Sciatic nerve (tissue), 2 donors: ENCODE data around the gene SERPINB1. TPM values are rescaled to one million over a fixed set of nuclear protein-coding genes. Genes with fewer than 3 reads are reported as not detected.
A peak's percentile ranks its signal among the peaks of the same experiment; 100 is the strongest.
"Not testable (repeated sequence)": the region's sequence is repeated elsewhere in the genome, so short reads cannot be mapped to it uniquely, and the experiment has no call there.

Source experiments
- ATAC-seq: fragments of 200-7000 bp; cut with Tn5 transposase; one replicate; pipeline ENCODE4 v1.9.1; 2020; ENCODE audit warnings: mild to moderate bottlenecking, moderate library complexity
- DNase-seq: peaks from one replicate; pipeline ENCODE4 v3.0.0-alpha.2; 2020; ENCODE audit warnings: low spot score
- intact Hi-C: fragments of 100-400 bp; cut with DNase I; formaldehyde crosslinking; loops from one replicate; pipeline ENCODE4 v1.14.2; 2022
- total RNA-seq: library from RNA; stranded (reverse); fragmentation: NEBNext Ultra II Directional; extraction: Animal tissue kit (Norgen Biotek cat#: 25700); gene quantifications from one replicate; pipeline ENCODE4 v1.2.1, GENCODE V29; 2021
- donor health status: DM: no; HTN: no; CAD: no.
- donor health status: DM: no; HTN: no; CAD: no.

SERPINB1 gene
- total RNA-seq, result 46.1 TPM

- peak; percentile 91 for DNase-seq
- intact Hi-C loops, result loop anchor here (10.0 kb wide), 1 partner anchor 213 kb away; no protein-coding TSS in a partner anchor
- ATAC-seq, result peak; percentile 88
These were observed at the start of gene SERPINB1 for GRCh38 chr6:2841264-2842138. Gene SERPINB1, minus strand, starts transcription at chr6:2841863. Its CDS starts 1,277 bp downstream, at chr6:2840586.

- intact Hi-C loops, result no loop called here
- ATAC-seq (peak; percentile 21), DNase-seq (no peak)
These were observed 49.5 kb upstream of the SERPINB1 start for GRCh38 chr6:2890976-2891767.

DNA sequence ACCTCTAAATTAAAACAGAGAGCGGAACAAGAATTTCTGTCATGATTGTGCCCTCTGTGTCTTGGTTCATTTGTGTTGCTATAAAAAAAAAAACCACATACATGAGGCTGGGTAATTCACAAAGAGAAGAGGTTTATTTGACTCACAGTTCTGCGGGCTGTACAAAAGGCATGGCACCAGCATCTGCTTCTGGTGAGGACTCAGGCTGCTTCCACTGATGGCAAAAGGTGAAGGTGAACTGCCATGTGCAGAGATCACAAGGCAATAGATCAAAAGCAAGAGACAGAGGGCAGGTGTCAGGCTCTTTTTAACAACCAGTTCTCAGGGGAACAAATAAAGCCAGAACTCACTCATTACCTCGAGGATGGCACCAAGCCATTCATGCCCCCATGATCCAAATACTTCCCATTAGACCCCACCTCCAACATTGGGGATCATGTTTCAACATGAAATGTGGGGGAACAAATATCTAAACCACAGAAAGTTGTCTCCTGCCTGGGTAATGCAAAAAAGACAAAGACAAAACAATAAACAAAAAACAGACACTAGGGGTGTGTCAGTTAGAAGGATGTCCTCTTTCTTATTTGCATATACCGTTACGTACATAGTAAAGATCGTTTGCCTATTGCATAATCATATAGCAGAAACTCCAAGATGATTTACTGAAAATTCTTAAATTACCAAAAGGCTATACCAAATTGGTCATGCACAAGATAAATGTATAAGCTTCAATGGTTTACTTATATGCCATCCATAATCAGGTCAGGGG lies 44.5 kb upstream of the SERPINB1 start:
- no peak for DNase-seq
- no peak for ATAC-seq
- intact Hi-C loops, result no loop called here

GRCh38 chr6:2884804-2885203 lies 43.1 kb upstream of the SERPINB1 start:
- DNase-seq, result no peak
- intact Hi-C loops, result no loop called here
- ATAC-seq, result no peak

GRCh38 chr6:2883673-2884072 lies 42.0 kb upstream of the SERPINB1 start:
- ATAC-seq, result no peak
- no peak for DNase-seq
- intact Hi-C loops, result no loop called here

DNA sequence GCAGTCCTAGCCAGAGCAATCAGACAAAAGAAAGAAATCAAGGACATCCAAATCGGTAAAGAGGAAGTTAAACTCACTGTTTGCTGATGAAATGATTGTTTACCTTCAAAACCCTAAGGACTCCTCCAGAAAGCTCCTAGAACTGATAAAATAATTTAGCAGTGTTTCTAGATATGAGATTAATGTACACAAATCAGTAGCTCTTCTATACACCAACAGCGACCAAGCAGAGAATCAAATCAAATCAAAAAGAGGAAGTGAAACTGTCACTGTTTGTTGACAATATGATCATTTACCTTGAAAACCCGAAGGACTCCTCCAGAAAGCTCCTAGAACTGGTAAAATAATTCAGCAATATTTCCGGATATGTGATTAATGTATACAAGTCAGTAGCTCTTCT lies 39.8 kb upstream of the SERPINB1 start:
- ATAC-seq, result no peak
- intact Hi-C loops, result no loop called here
- DNase-seq, result no peak

DNA sequence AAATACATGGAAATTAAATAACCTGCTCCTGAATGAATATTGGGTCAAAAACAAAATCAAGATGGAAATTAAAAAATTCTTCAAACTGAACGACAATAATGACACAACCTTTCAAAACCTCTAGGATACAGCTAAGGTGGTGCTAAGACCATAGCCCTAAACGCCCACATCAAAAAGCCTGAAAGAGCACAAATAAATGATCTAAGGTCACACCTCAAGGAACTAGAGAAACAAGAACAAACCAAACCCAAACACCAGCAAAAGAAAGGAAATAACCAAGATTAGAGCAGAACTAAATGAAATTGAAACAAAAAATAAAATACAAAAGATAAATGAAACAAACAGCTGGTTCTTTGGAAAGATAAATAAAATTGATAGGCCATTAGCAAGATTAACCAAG lies 38.5 kb upstream of the SERPINB1 start:
- DNase-seq, intact Hi-C loops, ATAC-seq: not testable (repeated sequence)

- no peak for ATAC-seq
- intact Hi-C loops, result no loop called here
These were observed 36.3 kb upstream of the SERPINB1 start for GRCh38 chr6:2877960-2878359.

DNA sequence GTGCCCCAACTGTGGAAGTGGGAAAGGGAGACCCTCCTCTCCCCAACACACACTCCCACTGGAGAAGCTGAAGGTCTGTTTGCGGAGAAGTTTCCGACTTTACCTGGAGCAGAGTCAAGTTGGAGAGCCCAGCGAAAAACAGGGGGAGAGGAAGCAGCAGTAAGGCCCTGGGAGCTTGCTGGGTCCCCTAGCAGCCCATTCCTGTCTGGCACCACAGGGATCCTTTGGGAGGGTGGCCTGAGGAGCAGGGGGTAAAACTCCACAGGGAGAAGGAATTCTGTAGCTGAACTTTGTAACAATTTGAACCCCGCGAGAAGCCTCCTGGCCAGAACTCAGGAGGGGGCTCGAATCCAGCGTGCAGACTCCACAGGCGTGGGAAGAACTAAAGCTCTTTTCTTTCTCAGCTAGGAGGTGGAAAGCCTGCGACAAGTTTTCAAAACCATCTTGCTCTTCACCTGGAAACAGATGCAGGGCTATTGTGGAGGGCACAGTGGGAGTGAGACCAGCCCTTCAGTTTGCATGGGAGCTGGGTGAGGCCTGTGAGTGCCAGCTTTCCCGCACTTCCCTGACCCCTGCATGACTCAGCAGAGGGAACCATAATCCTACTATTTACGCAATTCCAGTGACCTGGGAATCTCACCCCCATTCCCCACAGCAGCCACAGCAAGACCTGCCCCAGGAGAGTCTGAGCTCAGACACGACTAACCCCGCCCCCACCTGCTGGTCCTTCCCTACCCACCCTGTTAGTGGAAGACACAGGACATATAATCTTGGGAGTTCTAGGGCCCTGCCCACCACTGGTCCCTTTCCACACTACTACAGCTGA lies 35.6 kb upstream of the SERPINB1 start:
- intact Hi-C loops, result no loop called here
- DNase-seq, result no peak
- peak; percentile 64 for ATAC-seq

More at GRCh38 chr6:2877960-2878359, 36.3 kb upstream of the SERPINB1 start:
- no peak for DNase-seq

DNA sequence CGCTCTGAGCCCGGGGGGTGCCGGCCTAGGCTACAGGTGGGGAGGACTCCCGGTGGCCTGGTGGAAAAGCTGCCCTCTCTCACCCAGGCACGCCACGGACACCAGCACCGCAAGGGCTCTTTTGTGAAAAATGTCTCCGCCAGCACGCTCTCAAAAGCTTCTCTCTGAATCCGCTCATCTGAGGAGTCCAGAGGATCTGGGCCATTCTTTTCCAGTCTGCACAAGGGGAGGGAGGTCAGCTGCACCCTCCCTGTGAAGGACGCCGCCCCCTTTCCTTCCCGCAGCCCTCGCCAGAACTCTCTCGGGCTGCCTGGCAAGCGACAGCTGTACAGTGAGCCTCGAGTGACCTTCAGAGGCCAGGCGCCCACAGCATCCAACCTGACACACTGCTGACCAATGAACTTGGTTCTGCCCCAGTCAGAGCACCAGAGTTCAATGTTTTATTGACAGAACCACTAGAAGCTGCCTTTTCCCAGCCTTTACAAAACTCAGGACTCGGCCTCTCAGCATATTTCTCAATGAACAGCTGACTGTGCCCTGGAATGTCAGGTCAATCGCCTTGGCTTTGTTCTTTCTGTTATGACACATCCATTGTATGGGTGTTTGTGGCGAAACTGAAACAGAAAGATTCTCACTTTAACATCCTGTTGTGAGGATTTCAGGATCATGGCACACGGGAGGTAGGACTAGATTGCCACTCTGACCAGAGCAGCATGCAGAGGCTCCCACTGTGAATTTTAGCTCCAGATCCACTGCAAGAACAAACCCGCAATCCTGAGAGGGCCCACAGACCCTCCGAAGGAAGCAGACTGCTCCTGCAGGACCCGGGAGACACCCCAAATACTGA lies 34.8 kb upstream of the SERPINB1 start:
- intact Hi-C loops, result no loop called here
- DNase-seq (no peak), ATAC-seq (peak; percentile 88)

GRCh38 chr6:2875359-2876191 lies 33.9 kb upstream of the SERPINB1 start:
- intact Hi-C loops, result no loop called here
- no peak for DNase-seq
- ATAC-seq, result peak; percentile 52

- ATAC-seq, result no peak
- intact Hi-C loops, result no loop called here
- no peak for DNase-seq
These were observed 32.0 kb upstream of the SERPINB1 start for GRCh38 chr6:2873643-2874042.

- DNase-seq (no peak), ATAC-seq (no peak)
- intact Hi-C loops, result no loop called here
These were observed 31.0 kb upstream of the SERPINB1 start for GRCh38 chr6:2872423-2873358.

DNA sequence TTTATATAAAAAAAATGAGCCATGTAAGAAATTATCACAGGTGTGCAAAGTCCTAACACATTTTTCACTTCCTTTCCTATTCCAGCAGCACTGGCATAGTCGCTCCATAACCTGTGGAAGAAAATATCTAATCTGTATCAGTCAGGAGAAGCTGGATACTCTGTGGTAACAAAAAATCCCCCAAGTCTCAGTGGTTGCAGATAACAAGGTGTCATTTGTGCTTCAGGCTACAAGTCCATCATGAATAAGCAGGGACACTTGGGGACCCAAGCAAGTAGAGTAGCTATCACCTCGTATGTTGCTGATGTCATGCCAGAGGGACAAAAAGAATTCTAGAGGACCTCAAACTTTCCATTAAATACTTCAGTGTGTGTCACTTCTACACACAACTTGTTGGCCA lies 30.3 kb upstream of the SERPINB1 start:
- no peak for DNase-seq
- intact Hi-C loops, result no loop called here

GRCh38 chr6:2871102-2871501 lies 29.4 kb upstream of the SERPINB1 start:
- intact Hi-C loops, result no loop called here
- DNase-seq (no peak), ATAC-seq (no peak)

More for the DNA sequence above, 30.3 kb upstream of the SERPINB1 start:
- ATAC-seq, result no peak
